ENCODE measurements around the gene ASCL3.

- TF ChIP-seq CTCF (IDR thresholded peaks at IDR 0.05; ENCODE audit: low read depth, low read length, poor library complexity, severe bottlenecking) (no peak), EZH2phosphoT487 (IDR thresholded peaks at IDR 0.05; ENCODE audit: borderline replicate concordance, low read length) (no peak)
Observed at GRCh38 chr11:8963569-8964323, 20.9 kb upstream of the ASCL3 start.
